WI38 (cell line): ENCODE data around the gene MRGPRD.
A peak's percentile ranks its signal among the peaks of the same experiment; 100 is the strongest.
"Not testable (repeated sequence)": the region's sequence is repeated elsewhere in the genome, so short reads cannot be mapped to it uniquely, and the experiment has no call there.

Source experiments
- H3K4me3 ChIP-seq: 2 replicates; pipeline ENCODE4 v1.5.1; 2011; ENCODE audit warnings: low read depth, mild to moderate bottlenecking, control low read depth, low read length
- TF ChIP-seq, protein P1 (sequence below): IDR thresholded peaks from 2 replicates; pipeline ENCODE4 v1.5.1; 2012; ENCODE audit warnings: low read depth, mild to moderate bottlenecking, control low read depth, low read length

MRGPRD gene

DNA sequence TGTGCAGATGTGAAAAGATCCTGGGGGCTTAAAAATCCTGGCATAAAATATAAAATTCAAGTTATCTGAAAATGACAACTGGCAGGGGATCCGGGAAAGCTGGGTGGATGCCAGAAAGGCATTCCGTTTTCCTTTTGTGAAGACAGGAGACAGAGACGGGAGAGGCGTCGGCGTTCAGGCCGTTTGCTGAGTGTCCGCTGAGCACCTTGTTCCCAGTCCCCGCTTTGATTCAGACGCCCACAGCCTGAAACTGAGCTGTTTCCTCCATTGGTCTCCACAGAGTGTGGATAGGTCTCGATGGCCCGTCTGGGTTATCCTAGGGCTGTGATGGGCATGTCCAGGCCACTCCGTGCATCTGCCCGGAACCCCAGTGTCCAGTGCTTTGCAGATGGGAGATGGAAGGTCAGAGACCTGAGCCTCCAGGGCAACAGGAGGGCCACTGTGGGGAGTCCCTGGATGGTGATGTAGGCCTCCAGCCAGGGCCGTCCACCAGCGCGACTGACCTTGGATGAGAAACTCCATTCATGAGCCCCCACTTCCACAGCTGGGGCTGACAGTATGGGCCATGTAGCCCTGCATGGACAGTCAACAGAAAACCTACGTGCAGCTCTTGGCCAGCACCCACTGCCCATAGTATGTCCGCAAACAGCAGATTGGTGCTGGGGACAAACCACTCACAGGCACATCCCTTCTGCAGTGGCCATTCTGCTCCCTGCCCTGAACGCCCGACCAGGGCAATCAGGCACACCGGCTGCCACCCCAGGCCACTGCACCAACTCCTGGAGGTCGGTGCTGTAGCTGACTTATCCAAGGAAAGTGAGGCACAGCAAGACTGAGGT, 20.7 kb upstream of the MRGPRD start:
- TF ChIP-seq, protein P1, sequence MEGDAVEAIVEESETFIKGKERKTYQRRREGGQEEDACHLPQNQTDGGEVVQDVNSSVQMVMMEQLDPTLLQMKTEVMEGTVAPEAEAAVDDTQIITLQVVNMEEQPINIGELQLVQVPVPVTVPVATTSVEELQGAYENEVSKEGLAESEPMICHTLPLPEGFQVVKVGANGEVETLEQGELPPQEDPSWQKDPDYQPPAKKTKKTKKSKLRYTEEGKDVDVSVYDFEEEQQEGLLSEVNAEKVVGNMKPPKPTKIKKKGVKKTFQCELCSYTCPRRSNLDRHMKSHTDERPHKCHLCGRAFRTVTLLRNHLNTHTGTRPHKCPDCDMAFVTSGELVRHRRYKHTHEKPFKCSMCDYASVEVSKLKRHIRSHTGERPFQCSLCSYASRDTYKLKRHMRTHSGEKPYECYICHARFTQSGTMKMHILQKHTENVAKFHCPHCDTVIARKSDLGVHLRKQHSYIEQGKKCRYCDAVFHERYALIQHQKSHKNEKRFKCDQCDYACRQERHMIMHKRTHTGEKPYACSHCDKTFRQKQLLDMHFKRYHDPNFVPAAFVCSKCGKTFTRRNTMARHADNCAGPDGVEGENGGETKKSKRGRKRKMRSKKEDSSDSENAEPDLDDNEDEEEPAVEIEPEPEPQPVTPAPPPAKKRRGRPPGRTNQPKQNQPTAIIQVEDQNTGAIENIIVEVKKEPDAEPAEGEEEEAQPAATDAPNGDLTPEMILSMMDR = no peak
- no peak overlapping the region for H3K4me3 ChIP-seq

DNA sequence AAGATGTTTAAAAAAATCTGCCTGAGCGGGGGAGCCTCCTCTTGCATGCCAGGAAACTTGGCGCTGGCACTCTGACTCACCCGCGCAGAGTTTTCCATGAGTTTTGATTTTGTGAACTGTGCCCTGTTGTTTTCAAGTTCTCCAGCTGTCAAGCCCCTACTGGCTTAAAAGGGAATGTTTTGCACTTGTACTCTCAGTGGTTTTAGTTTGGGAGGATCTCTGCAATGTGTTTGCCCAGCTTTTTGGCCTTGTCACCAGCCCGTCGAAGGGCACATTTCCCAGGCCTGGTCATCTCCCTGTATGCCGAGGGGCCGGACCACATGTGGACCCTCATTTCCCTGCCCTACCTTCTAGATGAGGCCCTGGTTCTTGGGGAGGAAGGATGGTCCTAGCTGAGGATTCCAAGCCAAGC, 20.1 kb upstream of the MRGPRD start:
- TF ChIP-seq, protein P1 = peak; percentile 61
- no peak overlapping the region for H3K4me3 ChIP-seq

DNA sequence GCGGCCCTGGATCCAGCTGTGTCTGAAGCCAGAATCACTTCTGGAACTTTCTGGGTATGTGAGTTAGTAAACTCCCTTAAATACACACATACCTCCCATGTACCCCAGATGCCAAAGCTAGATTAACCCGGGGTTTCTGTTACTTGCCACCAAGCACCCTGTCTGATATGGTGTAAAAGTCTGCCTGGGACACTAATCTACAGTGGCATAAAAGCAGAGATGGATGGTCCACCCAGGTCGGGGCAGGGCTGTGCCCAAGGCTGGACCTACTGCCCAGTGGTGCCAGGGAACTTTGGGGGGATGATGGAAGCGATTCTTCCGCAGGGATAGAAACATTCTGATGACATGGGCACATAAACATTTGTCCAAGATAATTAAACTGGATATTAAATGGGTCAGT, 19.6 kb upstream of the MRGPRD start:
- TF ChIP-seq, protein P1 = no peak
- no peak overlapping the region for H3K4me3 ChIP-seq

DNA sequence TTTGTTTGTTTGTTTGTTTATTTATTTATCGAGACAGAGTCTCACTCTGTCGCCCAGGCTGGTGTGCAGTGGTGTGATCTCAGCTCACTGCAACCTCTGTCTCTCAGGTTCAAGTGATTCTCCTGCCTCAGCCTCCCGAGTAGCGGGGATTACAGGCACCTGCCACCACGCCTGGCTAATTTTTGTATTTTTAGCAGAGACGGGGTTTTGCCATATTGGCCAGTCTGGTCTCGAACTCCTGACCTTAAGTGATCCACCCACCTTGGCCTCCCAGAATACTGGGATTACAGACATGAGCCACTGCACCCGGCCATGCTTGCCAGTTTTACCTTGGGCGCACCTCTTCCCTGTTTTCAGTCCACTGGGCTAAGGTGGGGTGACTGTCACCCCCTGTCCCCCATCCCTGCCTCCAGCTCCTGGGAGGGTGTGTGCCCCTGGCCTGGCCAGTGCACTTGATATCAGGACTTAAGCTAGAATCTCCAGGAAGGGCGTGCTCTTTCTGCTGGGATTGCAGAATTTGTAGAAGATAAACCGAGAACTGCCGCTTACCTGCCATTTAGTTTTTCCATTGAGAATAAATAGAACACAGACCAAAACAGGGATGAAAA, 19.1 kb upstream of the MRGPRD start:
- not testable (repeated sequence) for H3K4me3 ChIP-seq

DNA sequence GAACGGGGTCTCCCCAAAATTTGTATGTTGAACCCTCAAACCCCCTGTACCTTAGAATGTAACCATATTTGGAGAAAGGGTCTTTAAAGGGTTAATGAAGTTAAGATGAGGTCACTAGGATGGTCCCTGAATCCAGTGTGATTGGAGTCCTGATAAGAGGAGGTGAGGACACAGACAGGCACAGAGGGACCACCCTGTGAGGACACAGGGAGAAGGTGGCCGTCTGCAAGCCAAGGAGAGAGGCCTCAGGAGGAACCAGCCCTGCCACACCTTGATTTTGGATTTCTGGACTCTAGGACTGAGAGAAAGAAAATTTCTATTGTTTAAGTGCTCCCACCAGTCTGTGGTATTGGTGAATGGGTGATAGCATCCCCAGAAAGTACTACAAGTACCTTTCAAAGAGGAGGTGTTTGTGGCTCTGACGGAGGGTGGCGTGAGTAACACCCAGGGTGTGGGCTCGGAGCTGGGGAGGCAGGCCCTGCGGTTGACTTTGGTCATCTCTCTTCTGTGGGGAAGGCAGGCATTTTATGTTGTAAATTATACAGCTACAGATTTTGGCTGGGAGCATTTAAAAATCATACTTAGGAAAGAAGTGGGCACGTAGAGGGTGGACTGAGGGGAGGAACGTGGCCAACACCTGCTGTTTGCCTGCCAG, 18.4 kb upstream of the MRGPRD start:
- no peak overlapping the region for H3K4me3 ChIP-seq
- TF ChIP-seq, protein P1 = no peak

DNA sequence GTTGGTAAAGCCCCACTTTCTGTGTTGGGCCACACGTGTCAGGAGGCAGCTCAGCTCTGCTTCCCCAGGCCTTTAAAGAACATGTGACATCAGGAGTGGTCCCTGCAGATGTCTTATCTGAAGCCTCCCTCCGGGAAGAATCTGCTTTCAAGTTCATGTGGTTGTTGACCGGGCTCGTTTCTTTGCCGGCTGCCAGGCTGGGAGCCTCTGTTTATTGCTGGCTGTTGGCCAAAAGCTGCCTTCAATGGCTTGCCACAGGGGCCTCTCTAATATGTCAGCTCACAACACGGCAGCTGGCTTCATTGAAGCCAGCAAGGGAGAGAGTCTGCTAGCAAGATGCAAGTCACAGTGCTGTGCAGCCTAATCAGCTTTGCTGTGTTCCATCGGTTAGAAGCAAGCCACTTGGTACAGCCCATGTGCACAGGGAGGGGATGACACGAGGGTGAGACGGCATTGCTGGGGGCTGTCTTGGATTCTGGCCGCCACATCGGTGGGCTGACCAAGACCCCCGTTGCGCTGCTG, 17.7 kb upstream of the MRGPRD start:
- no peak overlapping the region for H3K4me3 ChIP-seq
- TF ChIP-seq, protein P1 = no peak

DNA sequence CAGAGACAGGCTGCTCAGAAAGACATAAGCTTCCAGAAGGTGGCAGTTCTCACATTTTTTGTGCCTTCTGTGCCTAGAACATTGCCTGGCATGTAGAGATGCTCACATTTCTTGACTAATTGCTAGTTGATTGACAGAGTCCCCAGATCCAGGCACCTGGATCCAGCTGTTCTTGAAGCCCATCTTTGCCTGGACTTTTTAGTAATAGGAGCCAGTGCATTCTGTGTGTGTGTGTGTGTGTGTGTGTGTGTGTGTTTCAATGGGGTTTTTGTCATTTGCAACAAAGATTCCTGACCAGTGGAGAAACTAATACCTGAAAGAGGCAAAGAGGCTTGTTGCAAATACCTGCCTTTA, 17.2 kb upstream of the MRGPRD start:
- TF ChIP-seq, protein P1 = no peak

More for the DNA sequence above, 17.2 kb upstream of the MRGPRD start:
- no peak overlapping the region for H3K4me3 ChIP-seq
